KOPT-K1 (cell line): ENCODE results near the gene NEGR1.
"Not testable (repeated sequence)": the region's sequence is repeated elsewhere in the genome, so short reads cannot be mapped to it uniquely, and the experiment has no call there.

ENCODE experiments used
- H3K27ac ChIP-seq: fragments of 200-600 bp; sonication (generic); 2 replicates; pipeline ENCODE4 v1.5.1; 2016; ENCODE audit warnings: antibody characterized with exemption, mild to moderate bottlenecking, low read depth, low read length; ENCODE audit not compliant: poor library complexity, severe bottlenecking
- H3K36me3 ChIP-seq: fragments of 200-600 bp; sonication (generic); 2 replicates; pipeline ENCODE4 v1.5.1; 2017; ENCODE audit warnings: antibody characterized with exemption, mild to moderate bottlenecking, low read length, moderate library complexity; ENCODE audit not compliant: insufficient read depth
- H3K9me3 ChIP-seq: fragments of 200-600 bp; sonication (generic); 2 replicates; pipeline ENCODE4 v1.5.1; 2017; ENCODE audit warnings: antibody characterized with exemption, low read length, mild to moderate bottlenecking; ENCODE audit not compliant: insufficient read depth, poor library complexity, severe bottlenecking

The NEGR1 gene

GRCh38 chr1:72280131-72280530 lies 2.2 kb downstream of the NEGR1 start:
- Histone ChIP-seq H3K36me3 (no peaks in the 10 kb centered on the region), H3K27ac (no peak overlapping the region), H3K9me3 (no peaks in the 10 kb centered on the region)

- no peak overlapping the region for H3K27ac ChIP-seq
- H3K9me3 ChIP-seq = no peaks in the 10 kb centered on the region
- no peaks in the 10 kb centered on the region for H3K36me3 ChIP-seq
Observed at GRCh38 chr1:72278461-72278860, 3.9 kb downstream of the NEGR1 start.

- Histone ChIP-seq H3K36me3 (no peaks in the 10 kb centered on the region), H3K27ac (no peak overlapping the region), H3K9me3 (no peaks in the 10 kb centered on the region)
Observed at GRCh38 chr1:72271555-72272085, 10.7 kb downstream of the NEGR1 start.

- H3K27ac ChIP-seq = no peak overlapping the region
- no peaks in the 10 kb centered on the region for H3K36me3 ChIP-seq
- no peaks in the 10 kb centered on the region for H3K9me3 ChIP-seq
Observed at GRCh38 chr1:72262735-72263134, 19.6 kb downstream of the NEGR1 start.

GRCh38 chr1:72253132-72253531 lies 29.2 kb downstream of the NEGR1 start:
- H3K27ac ChIP-seq = no peak overlapping the region
- H3K36me3 ChIP-seq = no peaks in the 10 kb centered on the region
- H3K9me3 ChIP-seq = no peaks in the 10 kb centered on the region

- H3K9me3 ChIP-seq = no peaks in the 10 kb centered on the region
- H3K36me3 ChIP-seq = no peaks in the 10 kb centered on the region
- no peak overlapping the region for H3K27ac ChIP-seq
Observed at GRCh38 chr1:72241397-72241796, 40.9 kb downstream of the NEGR1 start.

- not testable (repeated sequence) for H3K36me3 ChIP-seq, H3K9me3 ChIP-seq, H3K27ac ChIP-seq
Observed at GRCh38 chr1:72235931-72236330, 46.4 kb downstream of the NEGR1 start.

GRCh38 chr1:72235062-72235461 lies 47.3 kb downstream of the NEGR1 start:
- no peak overlapping the region for H3K27ac ChIP-seq
- H3K36me3 ChIP-seq = no peaks in the 10 kb centered on the region

GRCh38 chr1:72230746-72231145 lies 51.6 kb downstream of the NEGR1 start:
- no peaks in the 10 kb centered on the region for H3K36me3 ChIP-seq
- no peak overlapping the region for H3K27ac ChIP-seq
- no peaks in the 10 kb centered on the region for H3K9me3 ChIP-seq

More at GRCh38 chr1:72235062-72235461, 47.3 kb downstream of the NEGR1 start:
- no peaks in the 10 kb centered on the region for H3K9me3 ChIP-seq

GRCh38 chr1:72229893-72230292 lies 52.4 kb downstream of the NEGR1 start:
- no peaks in the 10 kb centered on the region for H3K9me3 ChIP-seq
- H3K27ac ChIP-seq = no peak overlapping the region
- no peaks in the 10 kb centered on the region for H3K36me3 ChIP-seq

- H3K9me3 ChIP-seq = no peaks in the 10 kb centered on the region
Observed at GRCh38 chr1:72227667-72228066, 54.7 kb downstream of the NEGR1 start.

GRCh38 chr1:72224506-72224905 lies 57.8 kb downstream of the NEGR1 start:
- H3K36me3 ChIP-seq = no peaks in the 10 kb centered on the region
- no peak overlapping the region for H3K27ac ChIP-seq
- H3K9me3 ChIP-seq = no peaks in the 10 kb centered on the region

More at GRCh38 chr1:72227667-72228066, 54.7 kb downstream of the NEGR1 start:
- H3K36me3 ChIP-seq = no peaks in the 10 kb centered on the region
- H3K27ac ChIP-seq = no peak overlapping the region

- H3K27ac ChIP-seq = no peak overlapping the region
- no peaks in the 10 kb centered on the region for H3K36me3 ChIP-seq
Observed at GRCh38 chr1:72221811-72222210, 60.5 kb downstream of the NEGR1 start.

GRCh38 chr1:72218141-72218739 lies 64.1 kb downstream of the NEGR1 start:
- Histone ChIP-seq H3K9me3 (no peaks in the 10 kb centered on the region), H3K27ac (no peak overlapping the region), H3K36me3 (no peaks in the 10 kb centered on the region)

More at GRCh38 chr1:72221811-72222210, 60.5 kb downstream of the NEGR1 start:
- no peaks in the 10 kb centered on the region for H3K9me3 ChIP-seq

- Histone ChIP-seq H3K9me3 (no peaks in the 10 kb centered on the region), H3K36me3 (no peaks in the 10 kb centered on the region), H3K27ac (no peak overlapping the region)
Observed at GRCh38 chr1:72207059-72207458, 75.3 kb downstream of the NEGR1 start.

- no peaks in the 10 kb centered on the region for H3K36me3 ChIP-seq
- H3K27ac ChIP-seq = no peak overlapping the region
Observed at GRCh38 chr1:72202761-72203160, 79.6 kb downstream of the NEGR1 start.

More at GRCh38 chr1:72202761-72203160, 79.6 kb downstream of the NEGR1 start:
- no peaks in the 10 kb centered on the region for H3K9me3 ChIP-seq
